GM21360 (cell line): ENCODE data around the gene MPO.

ENCODE experiments used
- ATAC-seq: cut with Tn5 transposase; IDR thresholded peaks from one replicate; pipeline ENCODE4 v1.9.1; 2021; ENCODE audit warnings: mild to moderate bottlenecking, moderate library complexity; ENCODE audit not compliant: unreplicated experiment

MPO gene

DNA sequence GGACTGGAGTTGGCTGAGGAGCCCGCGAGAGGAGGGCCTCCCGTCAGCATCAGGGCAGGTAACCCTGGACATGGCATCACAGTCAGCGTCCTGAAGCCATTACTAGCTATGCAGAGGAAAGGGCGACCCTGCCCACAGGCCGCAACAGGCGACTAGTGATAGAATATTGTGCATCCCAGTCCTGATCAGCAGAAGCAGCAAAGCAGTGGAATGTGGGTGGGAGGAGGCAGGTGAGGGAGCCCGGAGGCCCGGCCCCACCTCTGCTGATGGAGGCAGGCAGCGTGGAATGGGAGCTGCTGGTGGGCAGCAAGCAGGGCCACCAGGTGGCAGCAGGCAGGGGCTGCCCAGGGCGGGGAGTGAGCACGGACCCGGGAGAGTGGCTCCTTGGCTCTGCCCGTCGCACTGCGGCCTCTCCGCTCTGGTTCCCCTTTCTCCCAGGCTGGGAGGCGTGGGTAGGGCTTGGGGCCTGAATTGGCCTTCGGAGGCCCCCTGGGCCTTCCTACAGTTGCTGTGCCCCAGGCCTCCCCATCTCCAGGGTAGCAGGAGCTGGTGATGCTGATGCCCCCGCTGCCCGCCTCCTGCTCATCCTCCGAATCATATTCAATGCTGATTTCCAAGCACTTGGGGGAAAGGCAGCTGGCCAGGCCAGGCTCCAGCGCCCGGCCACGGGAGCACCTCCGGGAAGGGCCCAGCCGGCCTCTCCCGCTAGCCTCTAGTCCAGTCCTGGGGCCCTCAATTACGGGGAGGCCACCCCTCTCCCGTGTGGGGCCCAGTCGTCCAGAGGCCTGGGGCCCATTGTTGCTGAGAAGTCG is 27.6 kb upstream of the MPO start:
- ATAC-seq = no peak

DNA sequence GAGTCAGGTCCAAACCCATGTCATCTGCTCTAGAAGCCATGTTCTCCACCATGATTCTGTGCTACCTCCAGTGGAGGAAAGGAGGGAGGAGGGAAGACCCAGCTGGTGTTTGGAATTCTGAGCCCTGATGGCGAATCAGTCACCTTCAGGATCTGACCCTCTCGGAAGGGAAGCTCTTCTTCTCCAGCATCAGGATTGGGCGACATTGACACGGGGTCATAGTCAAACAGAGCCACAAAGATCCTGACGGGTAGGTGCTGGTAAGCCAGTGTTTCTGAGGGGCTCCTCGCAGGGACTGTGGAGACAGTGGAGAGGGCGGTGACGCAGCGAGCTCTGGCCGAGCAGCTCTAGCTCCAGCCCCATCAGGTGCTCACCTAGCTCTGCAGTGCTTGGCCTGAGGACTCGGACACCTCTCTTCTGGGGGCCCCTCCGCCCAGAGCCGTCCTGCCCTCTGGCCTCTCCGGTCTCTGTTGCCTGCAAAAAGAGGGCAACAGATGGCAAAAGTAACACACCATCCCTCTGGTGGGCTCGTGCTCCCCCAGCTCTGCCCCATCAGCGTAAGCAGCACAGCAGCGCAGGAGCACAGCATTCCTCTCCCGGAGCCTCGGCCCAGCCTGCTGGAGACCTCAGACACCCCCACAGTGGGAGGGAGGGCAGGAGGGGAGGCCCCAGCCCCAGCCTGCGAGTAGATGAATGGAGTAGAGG is 26.9 kb upstream of the MPO start:
- ATAC-seq = no peak

DNA sequence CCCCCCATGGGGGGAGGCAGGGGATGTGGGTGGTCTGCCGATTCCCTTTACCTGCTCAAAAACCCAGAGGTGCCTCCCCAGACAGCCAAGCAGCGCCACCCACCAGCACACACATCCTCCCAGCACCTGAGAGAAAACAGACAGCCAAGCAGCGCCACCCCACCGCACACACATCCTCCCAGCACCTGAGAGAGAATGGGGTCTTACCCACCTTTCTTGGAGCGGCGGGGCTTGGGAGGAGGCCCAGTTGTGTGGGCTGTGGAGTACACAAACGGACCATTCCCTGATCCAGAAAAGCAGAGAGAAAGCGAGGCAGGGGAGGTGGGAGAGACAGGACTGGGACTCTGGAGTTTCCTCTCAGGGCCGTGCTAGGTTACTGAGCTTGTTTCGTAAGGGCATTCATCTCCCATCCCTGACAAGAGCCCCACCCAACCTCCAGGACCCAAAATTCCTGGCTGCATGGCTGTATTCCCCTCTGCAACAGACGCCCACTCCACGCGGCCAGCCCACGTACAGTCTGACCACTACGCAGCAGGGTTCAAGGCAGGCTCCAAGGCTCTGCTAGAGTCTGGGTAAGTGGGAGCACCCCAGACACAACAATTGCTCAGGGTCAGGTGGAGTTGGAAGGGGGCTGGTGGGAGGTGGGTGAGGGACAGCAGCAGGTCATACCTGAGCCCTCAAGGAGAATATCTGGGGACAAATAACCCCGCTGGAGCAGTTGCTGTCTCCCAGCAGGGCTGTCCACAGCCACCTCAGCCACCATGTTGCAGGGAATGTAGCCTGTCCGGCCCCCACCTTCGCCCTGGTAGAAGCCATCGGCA is 25.6 kb upstream of the MPO start:
- no peak for ATAC-seq

DNA sequence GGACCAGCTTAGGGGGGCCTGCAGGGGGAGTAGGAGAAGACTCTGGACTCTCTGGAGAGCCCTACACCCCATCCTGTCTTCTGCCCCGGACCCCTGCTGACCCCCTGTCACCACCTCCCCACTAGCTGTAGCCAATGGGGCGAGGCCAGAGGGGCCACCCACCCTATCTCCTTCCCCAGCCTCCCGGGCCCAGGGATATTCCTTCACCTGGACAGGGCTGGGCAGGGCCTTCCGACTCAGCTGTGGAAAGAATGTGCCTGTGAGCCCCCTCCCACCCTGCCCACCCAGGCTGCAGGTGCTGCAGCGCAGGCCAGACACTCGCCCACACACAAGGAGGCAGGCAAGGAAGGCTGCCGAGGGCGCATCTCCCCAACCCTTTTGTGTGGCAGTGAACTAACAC is 24.9 kb upstream of the MPO start:
- ATAC-seq = no peak

- ATAC-seq = no peak
Measured at GRCh38 chr17:58304750-58305486, 24.2 kb upstream of the MPO start.

DNA sequence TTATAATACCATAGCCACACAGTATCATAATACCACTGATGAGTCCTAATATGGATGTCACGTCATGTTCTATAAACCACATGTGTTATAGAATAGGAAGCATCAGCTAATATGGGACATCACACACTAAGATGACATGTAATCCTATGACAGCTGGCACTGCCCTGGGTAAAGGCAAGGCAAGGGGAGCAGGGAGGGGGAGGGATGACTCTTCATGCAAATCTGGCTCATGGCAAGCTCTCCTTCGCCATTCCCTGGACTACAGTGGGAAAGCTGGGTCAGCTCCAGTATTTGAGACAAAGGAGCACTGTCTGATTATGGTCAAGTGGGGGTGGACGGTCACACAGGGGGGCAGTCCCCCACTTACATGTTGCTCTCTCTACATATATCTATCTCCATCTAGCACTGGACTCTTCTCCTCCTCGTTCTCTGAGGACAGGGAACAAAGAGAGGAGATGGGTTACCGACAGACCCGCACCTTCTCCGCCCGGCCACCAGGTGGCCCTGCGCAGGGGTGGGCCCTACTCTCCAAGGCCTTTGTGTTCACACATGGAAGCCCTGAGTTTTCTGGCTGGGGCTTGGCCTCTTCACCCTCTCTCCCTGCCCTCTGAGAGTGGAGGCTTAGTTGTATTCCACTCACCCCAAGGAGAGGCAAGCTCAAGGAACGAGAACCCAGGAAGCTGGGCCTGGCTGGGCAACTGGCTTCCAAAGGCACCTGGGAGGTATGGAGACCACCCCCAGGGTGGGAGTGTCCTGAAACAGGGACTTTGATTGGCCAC is 23.4 kb upstream of the MPO start:
- no peak for ATAC-seq

DNA sequence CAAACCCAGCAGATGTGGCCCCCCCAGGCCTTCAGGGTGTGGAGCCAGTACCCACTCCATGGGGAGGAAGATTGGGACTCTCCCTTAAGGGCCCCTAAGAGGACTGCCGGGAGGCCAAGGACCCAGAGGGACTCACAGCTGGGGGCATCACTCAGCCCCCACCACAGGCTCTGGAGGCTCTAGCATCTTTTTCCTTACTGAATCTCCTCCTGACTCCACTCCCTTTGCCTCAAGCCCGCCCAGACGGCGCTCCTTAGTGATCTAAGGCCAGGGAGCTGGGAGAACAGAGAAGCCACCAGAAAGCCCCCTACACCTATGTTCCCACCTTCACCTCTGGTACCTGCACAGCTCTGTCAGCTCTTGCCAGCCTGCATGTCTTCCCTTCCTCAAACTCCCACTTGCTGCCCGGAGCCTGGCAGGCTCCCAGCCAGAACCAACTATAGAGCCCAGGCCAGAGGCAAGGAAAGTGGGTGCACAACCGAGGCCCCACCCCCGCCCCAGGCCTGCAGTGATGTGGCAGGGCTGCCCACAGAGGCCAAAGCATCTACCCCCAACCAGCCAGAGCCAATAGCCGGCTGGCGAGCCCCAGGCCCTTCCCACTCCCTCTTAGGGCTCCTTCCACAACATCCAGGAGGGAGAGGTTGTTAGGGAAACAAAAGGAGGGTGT is 22.3 kb upstream of the MPO start:
- no peak for ATAC-seq

- no peak for ATAC-seq
Measured at GRCh38 chr17:58302171-58302918, 21.6 kb upstream of the MPO start.

- no peak for ATAC-seq
Measured at GRCh38 chr17:58301504-58302150, 20.9 kb upstream of the MPO start.

- ATAC-seq = no peak
Measured at GRCh38 chr17:58300336-58300735, 19.6 kb upstream of the MPO start.

- no peak for ATAC-seq
Measured at GRCh38 chr17:58294034-58294433, 13.3 kb upstream of the MPO start.

- ATAC-seq = no peak
Measured at GRCh38 chr17:58291246-58291645, 10.5 kb upstream of the MPO start.

GRCh38 chr17:58289869-58290268 is 9.1 kb upstream of the MPO start:
- ATAC-seq = no peak

DNA sequence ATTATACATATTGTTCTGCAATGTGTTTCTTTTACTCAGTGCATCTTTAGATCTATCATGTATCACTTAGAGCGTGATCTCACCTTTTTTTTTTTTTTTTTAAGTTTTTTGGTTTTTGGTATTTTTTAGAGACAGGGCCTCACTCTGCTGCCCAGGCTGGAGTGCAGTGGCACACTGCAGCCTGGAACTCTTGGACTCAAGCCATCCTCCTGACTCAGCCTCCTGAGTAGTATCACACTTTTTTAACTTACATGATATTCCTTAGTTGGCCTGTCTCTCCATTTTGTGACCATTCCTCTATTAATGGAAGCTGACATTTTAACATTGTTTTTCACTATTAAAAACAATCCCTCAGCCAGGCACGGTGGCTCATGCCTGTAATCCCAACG is 4.7 kb upstream of the MPO start:
- no peak for ATAC-seq

DNA sequence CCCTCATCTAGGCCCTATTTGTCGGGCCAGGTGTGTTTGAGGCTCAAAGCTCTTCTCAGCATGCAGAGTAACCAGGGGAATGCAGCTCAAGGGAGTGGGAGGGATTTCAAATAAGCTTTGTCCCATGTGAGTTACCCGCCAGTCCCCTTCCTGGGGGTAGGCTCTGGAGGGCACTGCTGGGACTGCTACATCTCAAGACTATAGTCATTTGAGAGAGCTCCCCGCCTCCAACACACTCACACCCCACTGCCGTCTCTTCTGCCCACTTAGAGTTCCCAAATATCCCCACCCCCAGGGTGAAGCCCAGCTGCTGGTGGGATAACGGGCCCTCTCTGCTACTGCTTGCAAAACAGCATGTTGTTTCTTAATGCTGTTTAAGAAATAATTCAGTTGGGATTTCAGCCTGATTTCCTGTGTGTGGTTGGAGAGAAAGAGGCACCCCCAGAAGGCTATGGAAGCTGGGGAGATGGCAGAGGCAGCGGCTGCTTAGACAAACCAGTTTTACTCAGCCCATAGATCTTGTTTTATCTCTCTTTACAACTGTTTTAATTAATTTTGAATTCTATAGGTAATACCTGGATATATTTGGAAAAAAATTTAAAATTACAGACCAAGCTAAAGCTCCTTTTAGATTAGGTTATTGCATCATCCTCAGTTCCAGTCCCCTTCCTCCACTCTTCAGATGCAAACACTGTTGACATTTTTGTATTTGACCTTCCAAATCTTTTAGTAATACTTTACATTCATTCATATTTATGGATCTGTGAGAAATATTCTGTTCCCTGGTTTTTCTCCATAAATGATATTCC is 4.1 kb upstream of the MPO start:
- no peak for ATAC-seq

GRCh38 chr17:58283674-58284612 is 3.2 kb upstream of the MPO start:
- no peak for ATAC-seq

GRCh38 chr17:58282442-58282841 is 1.7 kb upstream of the MPO start:
- no peak for ATAC-seq
